GM19372 (cell line): ENCODE data around the gene PDGFB.
A peak's percentile ranks its signal among the peaks of the same experiment; 100 is the strongest.

Experiments used
- ATAC-seq: cut with Tn5 transposase; IDR thresholded peaks from one replicate; pipeline ENCODE4 v1.9.1; 2021; ENCODE audit warnings: mild to moderate bottlenecking, low read depth, moderate library complexity; ENCODE audit not compliant: unreplicated experiment

Gene PDGFB

GRCh38 chr22:39277142-39277607 is 32.4 kb upstream of the PDGFB start:
- ATAC-seq: no peak

GRCh38 chr22:39276440-39277141 is 31.8 kb upstream of the PDGFB start:
- no peak for ATAC-seq

GRCh38 chr22:39275814-39276439 is 31.1 kb upstream of the PDGFB start:
- no peak for ATAC-seq

GRCh38 chr22:39273950-39274887 is 29.4 kb upstream of the PDGFB start:
- ATAC-seq: no peak

- ATAC-seq: no peak
Measured at GRCh38 chr22:39270792-39271191, 26.0 kb upstream of the PDGFB start.

- no peak for ATAC-seq
Measured at GRCh38 chr22:39270280-39270679, 25.5 kb upstream of the PDGFB start.

GRCh38 chr22:39269095-39269790 is 24.5 kb upstream of the PDGFB start:
- no peak for ATAC-seq

GRCh38 chr22:39268645-39269044 is 23.9 kb upstream of the PDGFB start:
- ATAC-seq: no peak

- ATAC-seq: no peak
Measured at GRCh38 chr22:39267974-39268373, 23.2 kb upstream of the PDGFB start.

- peak; percentile 65 for ATAC-seq
Measured at GRCh38 chr22:39266398-39267030, 21.7 kb upstream of the PDGFB start.

GRCh38 chr22:39265143-39265886 is 20.5 kb upstream of the PDGFB start:
- no peak for ATAC-seq

GRCh38 chr22:39264349-39265038 is 19.7 kb upstream of the PDGFB start:
- no peak for ATAC-seq

- ATAC-seq: no peak
Measured at GRCh38 chr22:39263626-39264348, 19.0 kb upstream of the PDGFB start.

GRCh38 chr22:39259666-39260065 is 14.9 kb upstream of the PDGFB start:
- ATAC-seq: no peak

GRCh38 chr22:39257901-39258475 is 13.2 kb upstream of the PDGFB start:
- ATAC-seq: no peak

GRCh38 chr22:39256979-39257378 is 12.2 kb upstream of the PDGFB start:
- ATAC-seq: no peak

GRCh38 chr22:39256186-39256552 is 11.4 kb upstream of the PDGFB start:
- no peak for ATAC-seq
